ENCODE measurements around the gene KMT2C. TPM values are rescaled to one million over a fixed set of nuclear protein-coding genes. Genes with fewer than 3 reads are reported as not detected.

The KMT2C gene
- total RNA-seq, 4 donors from 2014 or later: 59.0 to 73.9 (median 69.5) TPM

GRCh38 chr7:152103066-152103465, 332.7 kb downstream of the KMT2C start:
- Histone ChIP-seq H3K36me3 (peaks cover 8 to 62% (median 28%) of the 10 kb centered on the region in 4 donors), H3K27me3 (no peaks in the 10 kb centered on the region), H3K4me1 (peaks cover 0 to 8% (median 6%) of the 10 kb centered on the region in 4 donors), H3K27ac (replicated peaks in 1 of 4) (no peak overlapping the region), H3K9me3 (no peaks in the 10 kb centered on the region), H3K4me3 (no peak overlapping the region)
- WGBS: 78% methylated on average over 7 of the region's 7 CpGs
- intact Hi-C loops (cut with DNase I): no loop called here
- TF ChIP-seq POLR2A (IDR thresholded peaks at IDR 0.05; ENCODE audit: low read depth): no peak
- no peak for TF ChIP-seq POLR2AphosphoS5 (IDR thresholded peaks at IDR 0.05)
- TF ChIP-seq EP300 (IDR thresholded peaks at IDR 0.05): no peak
- TF ChIP-seq, protein P1, sequence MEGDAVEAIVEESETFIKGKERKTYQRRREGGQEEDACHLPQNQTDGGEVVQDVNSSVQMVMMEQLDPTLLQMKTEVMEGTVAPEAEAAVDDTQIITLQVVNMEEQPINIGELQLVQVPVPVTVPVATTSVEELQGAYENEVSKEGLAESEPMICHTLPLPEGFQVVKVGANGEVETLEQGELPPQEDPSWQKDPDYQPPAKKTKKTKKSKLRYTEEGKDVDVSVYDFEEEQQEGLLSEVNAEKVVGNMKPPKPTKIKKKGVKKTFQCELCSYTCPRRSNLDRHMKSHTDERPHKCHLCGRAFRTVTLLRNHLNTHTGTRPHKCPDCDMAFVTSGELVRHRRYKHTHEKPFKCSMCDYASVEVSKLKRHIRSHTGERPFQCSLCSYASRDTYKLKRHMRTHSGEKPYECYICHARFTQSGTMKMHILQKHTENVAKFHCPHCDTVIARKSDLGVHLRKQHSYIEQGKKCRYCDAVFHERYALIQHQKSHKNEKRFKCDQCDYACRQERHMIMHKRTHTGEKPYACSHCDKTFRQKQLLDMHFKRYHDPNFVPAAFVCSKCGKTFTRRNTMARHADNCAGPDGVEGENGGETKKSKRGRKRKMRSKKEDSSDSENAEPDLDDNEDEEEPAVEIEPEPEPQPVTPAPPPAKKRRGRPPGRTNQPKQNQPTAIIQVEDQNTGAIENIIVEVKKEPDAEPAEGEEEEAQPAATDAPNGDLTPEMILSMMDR (IDR thresholded peaks at IDR 0.05): no peak
- DNase-seq (ENCODE audit: extremely low spot score): no peak

GRCh38 chr7:152097330-152097729, 338.5 kb downstream of the KMT2C start:
- no peaks in the 10 kb centered on the region for H3K4me1 ChIP-seq
- no peak overlapping the region for H3K27ac ChIP-seq (replicated peaks in 1 of 4)
- H3K9me3 ChIP-seq: no peaks in the 10 kb centered on the region
- no peak for DNase-seq (ENCODE audit: extremely low spot score)
- H3K36me3 ChIP-seq: peaks cover 0 to 21% (median 6%) of the 10 kb centered on the region in 4 donors
- no peak for TF ChIP-seq POLR2A (IDR thresholded peaks at IDR 0.05; ENCODE audit: low read depth)
- no peak for TF ChIP-seq POLR2AphosphoS5 (IDR thresholded peaks at IDR 0.05)
- TF ChIP-seq, protein P1 (IDR thresholded peaks at IDR 0.05): no peak
- TF ChIP-seq EP300 (IDR thresholded peaks at IDR 0.05): no peak
- intact Hi-C loops (cut with DNase I): no loop called here
- 91% methylated on average over 4 of the region's 4 CpGs for WGBS
- H3K4me3 ChIP-seq: no peak overlapping the region
- no peaks in the 10 kb centered on the region for H3K27me3 ChIP-seq

DNA sequence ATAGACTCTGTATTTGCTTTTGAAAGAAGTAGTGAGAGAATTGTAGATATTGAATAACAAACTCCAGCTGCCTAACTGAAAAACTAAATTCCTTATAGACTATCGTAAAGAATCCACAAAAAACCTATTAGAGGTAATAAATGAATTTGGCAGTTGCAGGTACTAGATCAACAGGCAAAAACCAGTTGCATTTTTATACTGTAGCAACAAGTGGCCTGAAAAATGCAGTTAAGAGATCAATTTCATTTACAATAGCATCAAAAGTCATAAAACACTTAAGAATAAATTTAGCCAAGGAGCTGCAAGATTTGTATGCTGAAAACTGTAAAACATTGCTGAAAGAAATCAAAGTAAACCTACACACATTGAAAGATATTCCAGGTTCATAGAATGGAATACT, 340.0 kb downstream of the KMT2C start:
- peaks cover 0 to 7% (median under 1%) of the 10 kb centered on the region in 4 donors for H3K36me3 ChIP-seq
- TF ChIP-seq POLR2AphosphoS5 (IDR thresholded peaks at IDR 0.05): no peak
- TF ChIP-seq, protein P1 (IDR thresholded peaks at IDR 0.05): no peak
- no peak for TF ChIP-seq POLR2A (IDR thresholded peaks at IDR 0.05; ENCODE audit: low read depth)
- no peak for TF ChIP-seq EP300 (IDR thresholded peaks at IDR 0.05)
- no peak overlapping the region for H3K27ac ChIP-seq (replicated peaks in 1 of 4)
- H3K4me1 ChIP-seq: no peaks in the 10 kb centered on the region
- H3K4me3 ChIP-seq: no peak overlapping the region
- 91% methylated on average over 1 of the region's 1 CpG for WGBS
- DNase-seq (ENCODE audit: extremely low spot score): no peak
- H3K27me3 ChIP-seq: no peaks in the 10 kb centered on the region
- intact Hi-C loops (cut with DNase I): no loop called here
- H3K9me3 ChIP-seq: no peaks in the 10 kb centered on the region

DNA sequence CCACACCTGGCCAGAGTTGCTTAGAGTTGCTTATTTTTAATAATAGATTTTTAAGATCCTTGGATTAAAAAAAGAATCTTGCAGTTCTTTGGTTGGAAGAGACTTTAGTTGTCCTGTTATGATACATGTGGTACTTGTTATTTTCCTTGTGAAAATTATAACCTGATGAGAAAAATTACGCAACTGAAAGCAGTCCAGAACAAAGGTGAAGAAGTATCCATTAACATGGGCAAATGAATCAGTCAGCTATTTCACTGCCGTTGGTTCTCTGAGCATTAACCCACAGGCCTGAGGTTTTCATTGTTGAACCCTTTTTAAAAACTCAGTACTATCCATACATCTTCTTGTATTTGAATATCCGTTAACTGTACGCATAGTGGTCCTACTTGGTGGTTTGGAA, 342.1 kb downstream of the KMT2C start:
- Histone ChIP-seq H3K4me3 (no peak overlapping the region), H3K36me3 (peaks cover 0 to 4% (median 0%) of the 10 kb centered on the region in 4 donors), H3K27me3 (no peaks in the 10 kb centered on the region), H3K9me3 (peaks cover 0 to 8% (median 3%) of the 10 kb centered on the region in 4 donors), H3K27ac (replicated peaks in 1 of 4) (no peak overlapping the region), H3K4me1 (no peaks in the 10 kb centered on the region)
- intact Hi-C loops (cut with DNase I): no loop called here
- 91% methylated on average over 4 of the region's 4 CpGs for WGBS
- DNase-seq (ENCODE audit: extremely low spot score): no peak
- TF ChIP-seq, protein P1 (IDR thresholded peaks at IDR 0.05): no peak
- TF ChIP-seq POLR2AphosphoS5 (IDR thresholded peaks at IDR 0.05) (no peak), POLR2A (IDR thresholded peaks at IDR 0.05; ENCODE audit: low read depth) (no peak), EP300 (IDR thresholded peaks at IDR 0.05) (no peak)

DNA sequence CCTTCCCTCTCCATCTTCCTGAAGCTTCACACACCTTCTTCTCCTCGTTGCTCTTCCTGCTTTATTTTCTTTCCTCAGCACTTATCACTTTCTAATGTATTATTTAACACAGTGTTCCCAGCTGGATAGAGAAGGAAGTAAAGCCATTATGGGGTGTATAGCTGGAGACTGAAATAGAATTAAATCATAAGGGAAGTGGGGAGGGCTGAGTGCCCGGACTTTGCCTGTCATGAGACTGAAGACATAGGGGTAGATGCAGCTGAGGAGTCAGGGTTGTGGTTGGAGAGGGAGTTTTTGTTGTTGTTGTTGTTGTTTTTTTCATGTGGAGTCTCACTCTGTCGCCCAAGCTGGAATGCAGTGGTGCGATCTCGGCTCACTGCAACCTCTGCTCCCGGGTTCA, 345.1 kb downstream of the KMT2C start:
- WGBS: 89% methylated on average over 6 of the region's 6 CpGs
- Histone ChIP-seq H3K4me1 (no peaks in the 10 kb centered on the region), H3K4me3 (no peak overlapping the region), H3K9me3 (peaks cover 0 to 10% (median 4%) of the 10 kb centered on the region in 4 donors), H3K27ac (replicated peaks in 1 of 4) (no peak overlapping the region), H3K36me3 (no peaks in the 10 kb centered on the region), H3K27me3 (no peaks in the 10 kb centered on the region)
- intact Hi-C loops (cut with DNase I): no loop called here
- TF ChIP-seq POLR2AphosphoS5 (IDR thresholded peaks at IDR 0.05) (no peak), EP300 (IDR thresholded peaks at IDR 0.05) (no peak), POLR2A (IDR thresholded peaks at IDR 0.05; ENCODE audit: low read depth) (no peak)
- TF ChIP-seq, protein P1 (IDR thresholded peaks at IDR 0.05): no peak
- DNase-seq (ENCODE audit: extremely low spot score): no peak

Data from esophagus muscularis mucosa (tissue), 4 donors.